SKM-1 (cell line): Measurements from ENCODE around the gene GPR25.
"Not testable (repeated sequence)": the region's sequence is repeated elsewhere in the genome, so short reads cannot be mapped to it uniquely, and the experiment has no call there.

Experiments
- DNase-seq: peaks from one replicate; lab custom pipeline; 2025; ENCODE audit not compliant: unreplicated experiment; lab: John Stamatoyannopoulos, UW

Gene GPR25

DNA sequence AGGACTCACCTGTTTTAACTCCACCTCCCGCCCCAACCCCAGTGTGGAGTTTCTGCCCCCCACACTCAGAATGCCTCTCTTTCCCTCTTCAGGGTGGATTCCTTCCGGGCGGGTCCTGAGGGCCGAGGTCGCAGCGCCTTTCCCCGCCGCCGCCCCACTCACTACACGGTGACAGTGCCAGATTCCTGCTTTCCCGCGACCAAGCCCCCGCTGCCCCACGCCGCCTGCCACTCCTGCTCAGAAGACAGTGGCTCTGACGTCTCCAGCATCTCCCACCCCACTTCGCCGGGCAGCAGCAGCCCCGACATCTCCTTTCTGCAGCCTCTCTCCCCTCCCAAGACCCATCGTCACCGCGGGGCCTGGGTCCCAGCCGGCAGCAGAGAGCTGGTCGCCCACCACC, 38.6 kb downstream of the GPR25 start:
- no peak for DNase-seq

DNA sequence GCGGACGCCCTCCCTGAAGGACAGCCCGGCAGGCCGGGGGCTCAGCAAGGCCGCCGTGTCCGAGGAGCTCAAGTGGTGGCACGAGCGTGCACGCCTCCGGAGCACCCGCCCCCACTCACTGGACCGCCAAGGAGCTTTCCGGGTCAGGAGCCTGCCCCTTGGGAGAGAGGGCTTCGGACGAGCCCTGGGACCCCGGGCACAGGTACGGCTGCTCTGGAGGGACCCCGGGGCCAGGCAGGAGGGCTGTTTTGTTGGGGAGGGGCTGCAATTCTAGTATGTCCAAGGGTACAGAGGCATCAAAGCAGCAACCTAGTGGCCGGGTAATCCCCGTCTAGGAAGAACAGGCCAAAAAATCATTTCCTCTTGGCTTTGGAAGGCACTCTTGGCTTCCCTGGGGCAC, 39.2 kb downstream of the GPR25 start:
- DNase-seq = not testable (repeated sequence)

- DNase-seq = no peak
These were observed 40.1 kb downstream of the GPR25 start for GRCh38 chr1:200912737-200913407.

DNA sequence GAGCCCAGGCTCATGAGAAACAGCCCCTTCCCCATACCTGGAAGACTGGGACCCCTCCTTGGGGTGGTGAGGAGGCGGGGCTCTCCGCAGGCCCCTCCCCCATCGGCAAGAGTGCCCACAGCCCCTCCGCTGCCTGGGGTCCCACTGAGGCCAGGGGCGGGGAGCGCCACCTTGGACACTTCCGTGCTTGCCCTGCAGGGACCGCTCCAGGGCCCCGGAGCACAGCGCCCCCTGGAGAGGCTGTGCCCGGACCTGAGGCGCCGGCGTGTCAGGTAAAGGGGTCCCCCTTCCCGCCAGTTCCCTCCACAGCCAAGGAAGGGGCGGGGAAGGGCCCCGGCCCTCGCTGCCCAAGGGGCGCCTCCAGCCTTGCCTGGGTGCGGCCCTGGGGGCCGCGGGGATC, 43.4 kb downstream of the GPR25 start:
- no peak for DNase-seq

DNA sequence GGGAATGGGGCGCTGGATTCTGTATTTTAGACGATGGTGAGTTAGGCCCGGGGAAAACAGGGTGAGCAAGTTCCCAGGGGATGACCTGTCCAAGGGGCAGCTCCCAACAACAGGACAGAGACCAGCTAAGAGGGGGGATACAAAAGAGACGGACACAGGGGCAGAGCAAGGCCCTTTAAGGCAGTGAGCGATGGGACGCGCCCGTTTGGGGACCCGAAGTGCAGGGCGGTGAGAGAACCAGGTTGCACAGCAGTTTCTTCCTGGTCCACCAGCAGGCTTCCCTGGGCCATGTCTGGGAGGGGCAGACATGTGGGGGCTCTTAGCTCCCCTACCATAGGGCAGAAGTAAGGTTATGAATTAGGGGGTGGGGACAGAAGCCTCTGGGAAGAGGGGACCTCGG, 43.9 kb downstream of the GPR25 start:
- no peak for DNase-seq

- DNase-seq = no peak
These were observed 44.6 kb downstream of the GPR25 start for GRCh38 chr1:200917291-200917817.

- DNase-seq = no peak
These were observed 45.2 kb downstream of the GPR25 start for GRCh38 chr1:200918006-200918405.

DNA sequence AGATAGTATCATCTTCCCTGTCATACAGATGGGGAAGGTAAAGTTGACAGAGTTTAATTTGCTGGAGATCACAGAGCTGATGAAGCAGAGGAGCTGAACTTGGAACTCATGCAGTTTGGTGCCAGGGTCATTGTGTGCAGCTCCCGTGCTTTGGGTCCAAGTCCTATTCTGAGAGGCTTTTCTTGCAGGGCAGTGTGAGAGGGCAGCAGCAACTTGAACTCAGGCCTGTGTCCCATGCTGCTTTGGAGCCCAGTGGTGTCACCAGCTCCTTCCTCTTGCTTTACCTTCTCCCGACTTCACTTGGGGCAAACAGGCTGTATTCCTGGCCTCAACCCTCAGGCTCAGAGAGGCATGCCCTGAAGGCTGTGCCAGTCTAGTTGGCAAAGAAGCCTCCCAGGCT, 46.6 kb downstream of the GPR25 start:
- DNase-seq = no peak

DNA sequence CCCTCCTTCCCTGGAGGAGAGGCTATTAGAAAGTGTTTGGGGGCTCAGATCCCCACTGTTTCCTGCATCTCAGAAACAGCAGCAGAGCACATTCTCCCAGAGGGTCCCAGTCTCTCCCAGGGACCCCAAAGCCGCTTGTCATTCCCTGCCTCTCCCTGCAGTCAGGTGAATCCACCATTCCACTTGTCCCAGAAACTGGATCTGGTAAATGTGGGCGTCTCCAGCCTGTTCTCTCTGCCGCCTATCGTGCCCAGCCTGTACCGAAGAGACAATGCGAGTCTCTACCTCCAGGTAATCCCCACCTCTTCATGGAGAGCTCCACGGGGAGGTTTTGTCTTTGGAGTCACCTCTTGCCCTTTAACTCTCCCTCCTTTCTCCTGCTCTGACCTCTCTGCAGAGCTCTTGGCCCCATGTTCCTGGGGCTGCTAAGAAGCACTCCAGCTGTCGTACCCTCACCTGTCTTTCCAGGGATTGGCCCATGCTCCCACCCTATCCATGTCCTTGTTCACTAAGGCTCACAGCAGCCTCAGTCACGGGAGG, 48.9 kb downstream of the GPR25 start:
- DNase-seq = no peak

GRCh38 chr1:200922406-200922805, 49.6 kb downstream of the GPR25 start:
- DNase-seq = no peak

- DNase-seq = no peak
These were observed 50.8 kb downstream of the GPR25 start for GRCh38 chr1:200923601-200924000.
